Measurements from ENCODE around the gene STK32B.

Gene STK32B

DNA sequence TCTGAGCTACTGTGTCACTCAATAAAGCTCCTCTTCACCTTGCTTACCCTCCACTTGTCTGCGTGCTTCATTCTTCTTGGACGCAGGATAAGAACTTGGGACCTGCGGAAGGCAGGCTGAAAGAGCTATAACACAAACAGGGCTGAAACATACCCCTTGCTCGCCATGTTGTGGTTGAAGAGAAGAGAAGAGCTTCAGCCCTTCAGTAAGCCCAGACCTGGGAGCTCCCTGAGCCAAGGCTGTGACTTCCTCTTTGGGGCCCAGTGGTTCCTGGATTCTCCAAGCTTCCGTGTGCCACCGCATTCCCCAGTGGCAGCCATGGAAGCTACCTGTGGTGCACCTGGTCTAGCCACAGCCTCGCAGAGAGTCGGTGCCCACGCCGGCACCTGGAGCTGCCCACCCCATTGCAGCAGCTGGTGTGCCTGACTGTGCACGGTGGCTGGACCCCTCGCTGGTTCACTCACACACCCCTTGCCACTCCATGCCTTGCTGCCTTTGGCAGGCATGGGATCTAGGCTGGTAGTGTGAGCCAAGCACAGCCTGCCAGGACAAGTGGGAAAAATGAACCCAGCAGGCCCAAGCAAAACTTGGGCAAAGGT lies 496.5 kb downstream of the STK32B start:
- DNase-seq (ENCODE audit: low read depth): no peak
- TF ChIP-seq CTCF (conservative IDR thresholded peaks at IDR 0.05; ENCODE audit: control insufficient read depth, insufficient read depth, low read depth, low read length): no peak
- no peak overlapping the region for H3K4me3 ChIP-seq (ENCODE audit: control insufficient read depth, low read depth, low read length)

Measured in fibroblast of mammary gland (primary cell).